Epidermal melanocyte (primary cell): ENCODE results near the gene PCBP4.

Experiments
- DNase-seq: peaks from one replicate; pipeline ENCODE4 v3.0.0; 2011; ENCODE audit warnings: low spot score; ENCODE audit not compliant: insufficient read length

The PCBP4 gene

GRCh38 chr3:51916418-51916817 is 50.8 kb downstream of the PCBP4 start:
- DNase-seq, result no peak

GRCh38 chr3:51908026-51908425 is 59.2 kb downstream of the PCBP4 start:
- no peak for DNase-seq
